ENCODE data around the gene FIGN.

Gene FIGN

DNA sequence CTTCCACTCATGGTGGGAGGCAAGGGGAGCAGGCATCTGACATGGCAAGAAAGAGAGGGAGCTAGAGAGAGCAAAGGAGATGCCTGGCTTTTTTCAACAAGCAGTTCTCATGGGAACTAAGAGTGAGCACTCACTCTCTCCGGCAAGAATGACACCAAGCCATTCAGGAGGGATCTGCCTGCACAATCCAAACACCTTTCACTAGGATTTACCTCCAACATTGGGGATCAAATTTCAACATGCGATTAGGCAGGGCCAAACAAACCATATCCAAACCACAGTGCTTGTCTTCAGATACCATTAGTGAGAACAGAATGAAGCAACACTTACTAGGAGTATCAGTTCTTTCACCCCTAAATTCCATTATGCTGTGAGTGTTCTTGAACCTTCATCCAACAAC is 77.3 kb downstream of the FIGN start:
- DNase-seq = no peak

DNA sequence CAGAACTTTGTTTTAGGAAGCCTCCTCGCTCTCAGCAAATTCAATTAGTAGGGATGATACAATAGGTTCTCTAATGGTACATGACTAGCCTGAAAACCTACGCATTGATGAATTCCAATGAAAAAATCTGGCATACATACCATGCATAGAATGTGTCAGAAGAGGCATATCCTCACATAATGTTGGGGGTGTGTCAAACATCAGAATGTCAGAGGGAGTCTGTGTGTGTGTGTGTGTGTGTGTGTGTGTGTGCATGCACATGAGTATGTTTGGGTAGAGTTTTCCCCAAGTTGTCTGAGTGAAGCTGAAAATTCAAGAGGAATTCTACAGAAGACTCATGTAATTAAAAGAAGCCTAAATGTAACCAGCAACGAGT is 78.5 kb downstream of the FIGN start:
- no peak for DNase-seq

DNA sequence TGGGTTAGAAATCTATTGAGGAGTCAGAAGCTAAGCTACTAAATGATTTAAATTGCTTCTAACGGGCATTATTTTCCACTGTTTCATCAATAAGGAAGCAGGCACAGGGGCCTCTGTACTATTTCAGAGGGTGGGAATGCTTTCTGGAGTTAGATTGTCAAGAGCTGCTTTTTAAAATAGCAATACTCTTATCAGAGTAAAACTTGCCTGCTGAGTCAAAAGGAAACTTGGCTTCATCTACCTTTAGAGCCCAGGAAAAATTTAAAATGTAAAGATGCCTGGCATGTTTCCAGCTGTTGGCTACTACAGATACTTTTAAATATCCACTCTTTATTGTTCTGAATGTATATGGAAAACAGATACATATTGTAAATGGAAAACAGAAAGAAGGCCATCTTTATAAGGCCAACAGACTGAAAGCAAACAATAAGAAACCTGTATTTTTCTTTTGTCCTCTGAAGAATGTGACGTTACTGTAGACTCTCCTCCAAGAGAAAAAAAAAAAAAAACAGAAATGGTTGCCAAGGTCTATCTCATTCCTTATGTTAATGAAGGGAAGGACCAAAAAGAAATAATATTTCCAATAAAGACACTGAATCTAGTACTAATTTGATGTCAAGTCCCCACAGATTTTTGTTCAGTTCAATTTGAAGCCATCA is 79.1 kb downstream of the FIGN start:
- DNase-seq = no peak

DNA sequence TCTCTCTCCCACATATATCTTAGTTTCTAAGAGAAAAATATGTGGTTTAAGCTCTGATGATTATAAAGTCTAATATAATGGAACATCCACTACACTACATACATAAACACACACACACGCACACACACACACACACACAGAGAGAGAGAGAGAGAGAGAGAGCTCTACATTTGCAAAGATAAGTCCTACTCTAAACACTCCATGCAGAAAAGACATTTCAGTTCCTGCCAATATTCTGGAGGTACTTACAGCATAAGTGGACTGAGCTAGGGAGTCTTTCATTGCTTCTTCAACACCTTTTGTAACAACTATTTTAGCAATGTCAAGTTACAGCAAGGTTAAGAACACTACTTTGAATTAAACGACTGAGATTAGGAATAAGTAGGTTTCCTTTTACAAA is 80.1 kb downstream of the FIGN start:
- no peak for DNase-seq

DNA sequence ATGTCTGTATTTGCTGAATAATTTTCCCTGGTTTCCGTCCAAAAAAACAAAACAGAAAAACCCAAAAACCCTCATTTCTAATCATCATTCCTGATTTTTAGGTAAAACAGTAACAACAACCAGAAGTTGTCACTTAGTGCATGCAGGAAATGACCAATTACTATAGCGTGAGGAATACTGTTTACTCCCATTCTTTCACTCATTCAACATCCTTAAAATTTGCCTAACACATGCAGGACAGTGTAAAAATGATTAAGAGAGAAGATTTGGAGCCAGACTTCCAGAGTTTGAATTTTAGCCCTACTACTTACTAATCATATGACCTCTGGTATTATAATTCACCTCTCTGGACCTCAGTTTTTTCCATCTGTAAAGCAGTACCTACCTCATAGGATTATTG is 83.1 kb downstream of the FIGN start:
- DNase-seq = no peak

DNA sequence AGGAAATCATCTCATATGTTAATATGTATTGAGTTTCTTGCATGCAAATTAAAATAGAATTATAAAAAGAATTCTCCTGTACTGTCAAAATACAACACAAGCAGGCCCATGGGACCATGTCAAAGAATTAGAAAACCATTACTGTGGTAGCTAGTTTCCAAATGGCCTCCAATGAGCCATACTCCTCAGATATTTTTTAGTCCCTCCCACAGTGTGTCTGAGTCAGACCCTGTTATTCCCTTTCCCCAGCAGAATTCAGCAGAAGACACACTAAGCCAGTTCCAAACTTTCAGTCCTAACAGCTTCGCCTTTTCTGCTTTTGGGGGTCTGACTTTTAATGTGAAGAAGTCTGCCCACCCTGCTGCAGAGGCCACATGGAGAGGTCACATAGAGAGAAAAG is 86.7 kb downstream of the FIGN start:
- no peak for DNase-seq

DNA sequence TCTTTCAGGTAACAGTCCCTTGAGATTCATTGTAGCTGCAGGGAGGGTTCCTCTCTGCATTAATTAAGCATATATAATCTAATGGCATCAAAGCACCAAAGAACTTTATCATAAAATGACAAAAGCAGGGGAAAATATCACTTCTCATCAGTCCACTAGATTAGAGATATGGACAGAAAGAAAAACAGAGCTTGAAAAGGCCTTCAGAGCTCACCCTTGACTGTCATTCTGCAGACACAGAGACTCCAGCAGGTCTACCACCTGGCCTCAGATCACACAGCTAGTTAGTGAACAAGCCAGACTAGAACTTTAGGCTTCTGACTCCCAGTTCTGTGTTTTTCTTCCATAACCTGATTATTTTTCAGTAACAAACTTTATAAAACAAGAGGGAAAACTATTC is 88.5 kb downstream of the FIGN start:
- DNase-seq = no peak

DNA sequence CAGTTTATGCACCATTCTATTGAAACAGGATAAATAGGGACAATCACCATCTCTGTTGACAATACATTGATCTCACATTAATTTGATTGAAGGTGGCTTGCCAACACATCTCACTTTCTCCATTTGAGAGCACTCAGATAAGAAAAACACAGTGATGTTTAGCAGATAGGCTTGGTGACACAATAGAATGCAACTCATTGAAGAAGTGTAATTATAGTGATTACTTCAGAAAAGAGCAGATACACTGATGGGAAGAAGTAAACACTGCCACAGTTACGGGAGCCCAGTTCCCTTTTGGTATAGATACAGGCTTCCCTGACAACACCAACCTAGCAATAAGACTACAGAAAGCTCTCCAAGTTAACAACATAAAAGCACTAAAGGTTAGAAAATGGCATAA is 89.1 kb downstream of the FIGN start:
- DNase-seq = no peak

DNA sequence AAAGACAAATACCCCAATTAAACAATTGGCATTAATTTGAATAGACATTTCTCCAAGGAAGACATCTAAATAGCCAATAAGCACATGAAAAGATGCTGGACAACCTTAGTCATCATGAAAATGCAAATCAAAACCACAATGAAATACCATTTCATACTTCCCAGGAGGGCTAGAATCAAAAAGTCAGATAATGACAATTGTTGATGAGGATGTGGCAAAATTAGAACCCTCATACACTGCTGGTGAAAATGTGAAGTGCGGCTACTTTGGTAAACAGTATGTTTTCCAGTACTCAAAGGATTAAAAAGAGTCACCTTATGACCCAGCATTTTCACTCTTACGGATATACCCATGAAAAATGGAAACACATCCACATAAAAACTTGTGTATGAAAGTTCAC is 91.6 kb downstream of the FIGN start:
- DNase-seq = no peak

DNA sequence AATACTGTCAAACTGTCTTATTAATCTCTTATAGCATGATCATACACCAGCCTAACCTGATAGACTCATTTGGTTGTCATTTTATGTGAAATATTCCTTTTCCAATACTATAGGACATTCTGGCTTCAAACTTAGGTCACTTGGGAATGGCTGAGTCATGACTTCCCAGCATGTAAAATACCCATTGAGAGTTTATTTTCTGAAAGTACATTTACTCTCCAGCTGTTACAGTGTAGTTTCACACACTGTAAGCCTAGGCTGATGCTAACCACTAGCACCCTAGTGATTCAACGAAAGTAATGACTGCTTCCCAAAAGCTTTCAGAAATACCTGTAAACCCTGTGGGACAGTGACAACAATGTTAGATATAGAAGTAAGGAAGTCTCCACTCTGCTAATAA is 93.8 kb downstream of the FIGN start:
- DNase-seq = no peak

DNA sequence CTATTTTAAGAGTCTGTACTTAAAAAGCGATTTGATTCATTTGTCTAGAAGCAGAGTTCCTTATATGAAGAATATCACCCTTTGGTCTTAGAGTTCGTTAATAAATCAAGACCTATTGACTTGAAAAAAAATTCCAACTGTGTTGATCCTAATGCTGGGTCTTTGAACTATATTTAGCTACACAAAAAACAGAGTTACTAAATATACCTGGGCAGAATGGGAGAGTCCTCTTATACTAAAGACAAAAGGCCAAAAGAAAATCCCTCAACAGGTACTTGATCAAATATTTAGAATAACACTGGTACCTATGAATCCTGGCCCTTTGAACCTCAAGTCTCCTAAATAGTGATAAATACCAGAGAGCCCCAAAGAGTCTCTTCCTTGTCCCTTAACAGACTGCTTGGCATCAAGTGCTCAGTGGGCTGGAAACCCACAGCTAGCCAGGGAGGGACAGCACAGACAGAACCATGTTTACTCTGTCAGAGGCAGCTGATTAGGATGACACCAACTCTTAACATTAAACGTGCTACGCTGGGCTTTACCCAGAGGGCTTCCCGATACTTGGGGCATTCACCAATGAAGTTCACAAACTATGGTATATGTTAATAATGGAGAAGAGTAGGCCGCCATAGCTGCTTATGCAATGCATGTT is 95.1 kb downstream of the FIGN start:
- DNase-seq = no peak

DNA sequence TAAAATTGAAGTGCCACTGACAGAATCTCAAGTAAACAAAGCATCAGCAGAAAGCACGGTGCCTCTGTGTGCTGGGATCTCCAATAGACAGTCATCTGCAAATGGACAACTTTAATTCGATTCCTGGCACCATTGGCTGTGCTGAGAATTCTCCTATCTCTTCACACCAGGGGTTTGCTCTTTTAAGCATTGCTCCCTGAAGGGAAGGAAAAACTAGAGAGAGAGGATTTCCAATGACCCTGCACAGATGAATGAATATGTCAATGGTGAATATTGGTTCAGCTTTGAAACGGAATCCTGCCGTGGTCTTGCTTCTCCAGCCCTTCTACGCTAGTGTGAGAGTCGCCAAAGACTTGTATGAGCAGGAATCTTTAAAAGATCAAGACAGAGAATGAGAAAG is 97.9 kb downstream of the FIGN start:
- DNase-seq = no peak

DNA sequence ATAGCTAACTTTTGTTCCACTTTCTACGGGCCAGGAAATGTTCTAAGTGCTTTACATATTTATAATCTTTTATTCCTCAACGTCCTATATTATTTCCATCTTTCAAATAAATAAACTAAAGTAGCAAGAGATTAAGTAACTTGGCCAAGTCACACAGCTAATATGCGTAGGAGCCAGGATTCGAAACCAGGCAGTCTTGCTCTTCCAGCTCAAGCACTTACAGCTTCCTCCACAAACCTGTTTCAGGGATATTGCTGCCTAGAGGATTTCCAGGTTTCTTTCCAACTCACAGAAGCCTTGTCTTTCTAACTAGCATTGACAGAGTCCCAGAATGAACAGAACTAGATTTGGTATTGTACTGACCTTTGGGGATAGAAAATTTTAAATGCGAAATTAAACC is 102.5 kb downstream of the FIGN start:
- no peak for DNase-seq

DNA sequence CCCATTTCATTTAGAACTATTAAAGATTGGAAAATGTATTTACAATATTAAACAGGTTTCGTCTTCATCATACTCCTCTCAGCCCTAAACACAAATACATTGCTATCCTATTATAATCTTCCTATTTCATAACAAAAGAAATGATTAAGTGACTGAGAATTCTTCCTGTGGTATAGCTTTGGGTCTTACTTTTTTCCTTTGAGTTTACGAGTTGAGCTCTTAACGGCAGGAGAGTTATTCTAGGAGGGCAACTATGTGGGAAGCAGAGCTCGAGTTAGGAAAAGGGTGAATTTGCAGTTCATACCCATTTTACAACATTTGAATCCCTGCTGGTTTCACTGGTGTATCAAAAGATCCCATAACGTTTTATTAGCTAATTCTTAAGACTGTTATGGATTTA is 105.0 kb downstream of the FIGN start:
- DNase-seq = no peak

DNA sequence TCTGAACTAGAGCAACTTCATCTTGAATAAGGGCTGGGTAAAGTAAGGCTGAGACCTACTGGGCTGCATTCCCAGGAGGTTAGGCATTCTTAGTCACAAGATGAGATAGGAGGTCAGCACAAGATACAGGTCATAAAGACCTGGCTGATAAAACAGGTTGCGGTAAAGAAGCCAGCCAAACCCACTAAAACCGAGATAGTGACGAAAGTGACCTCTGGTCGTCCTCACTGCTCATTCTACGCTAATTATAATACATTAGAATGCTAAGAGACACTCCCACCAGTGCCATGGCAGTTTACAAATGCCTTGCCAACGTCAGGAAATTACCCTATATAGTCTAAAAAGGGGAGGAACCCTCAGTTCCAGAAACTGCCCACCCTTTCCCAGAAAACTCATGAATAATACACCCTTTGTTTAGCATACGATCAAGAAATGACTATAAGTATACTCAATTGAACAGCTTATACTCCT is 109.1 kb downstream of the FIGN start:
- no peak for DNase-seq

DNA sequence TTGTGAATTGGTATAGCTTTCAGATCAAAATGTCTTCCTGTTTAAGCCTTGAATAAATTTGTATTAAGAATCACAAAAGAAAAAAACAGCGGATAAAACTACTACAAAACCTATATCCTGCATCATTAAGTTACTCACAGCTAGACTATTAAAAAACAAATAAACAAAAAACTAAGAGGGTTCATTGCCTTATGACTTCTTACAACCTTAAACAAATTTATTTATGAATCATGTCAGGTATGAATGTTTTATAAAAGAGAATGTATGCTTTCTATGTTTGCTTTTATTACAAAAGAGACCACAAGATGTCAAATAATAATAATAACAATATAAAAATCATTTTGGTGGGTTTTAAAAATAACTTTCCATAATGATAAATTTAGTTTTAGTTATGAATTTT is 109.6 kb downstream of the FIGN start:
- no peak for DNase-seq

DNA sequence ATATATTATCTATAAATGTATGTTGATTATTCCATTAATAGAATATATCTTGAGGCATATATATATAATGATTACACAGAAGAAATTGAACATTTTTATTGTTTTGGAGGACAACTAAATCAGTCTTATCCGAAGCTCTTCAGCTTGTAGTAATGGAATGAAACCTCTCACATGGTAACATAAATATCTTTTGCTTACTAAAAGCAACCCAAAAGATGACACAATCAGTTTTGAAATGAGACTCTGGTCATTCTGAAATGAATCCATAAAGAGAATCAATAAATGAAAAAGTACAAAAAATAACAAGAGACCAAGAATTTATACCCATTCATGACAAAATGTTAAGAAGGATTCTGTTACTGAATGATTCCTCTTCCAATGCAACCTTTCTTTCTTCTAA is 110.2 kb downstream of the FIGN start:
- DNase-seq = no peak

DNA sequence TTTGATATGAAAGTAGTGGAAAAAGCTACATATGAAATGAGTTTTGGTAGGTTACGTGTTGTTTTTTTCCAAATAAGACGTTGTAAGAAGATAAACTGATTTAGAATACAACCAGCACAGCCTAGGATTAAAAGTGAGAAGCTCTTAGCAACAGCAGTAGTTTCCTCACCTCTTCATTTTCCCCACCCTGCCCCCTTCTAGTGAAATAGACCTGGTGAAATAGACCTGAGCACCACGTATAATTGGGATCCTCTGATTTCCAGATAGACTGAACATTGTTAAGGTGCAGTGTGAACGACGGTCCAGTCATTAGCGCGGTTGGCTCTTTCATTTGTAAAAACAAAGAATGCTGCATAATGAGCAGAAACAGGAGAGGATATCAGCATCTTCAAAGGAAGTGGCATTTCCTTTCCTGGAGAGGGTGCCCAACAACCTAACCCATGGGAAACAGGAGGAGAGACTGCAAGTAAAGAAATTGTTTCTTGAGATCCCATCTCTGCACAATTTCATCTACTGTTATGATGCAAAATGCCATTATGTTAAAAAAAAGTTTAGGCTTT is 114.3 kb downstream of the FIGN start:
- no peak for DNase-seq

DNA sequence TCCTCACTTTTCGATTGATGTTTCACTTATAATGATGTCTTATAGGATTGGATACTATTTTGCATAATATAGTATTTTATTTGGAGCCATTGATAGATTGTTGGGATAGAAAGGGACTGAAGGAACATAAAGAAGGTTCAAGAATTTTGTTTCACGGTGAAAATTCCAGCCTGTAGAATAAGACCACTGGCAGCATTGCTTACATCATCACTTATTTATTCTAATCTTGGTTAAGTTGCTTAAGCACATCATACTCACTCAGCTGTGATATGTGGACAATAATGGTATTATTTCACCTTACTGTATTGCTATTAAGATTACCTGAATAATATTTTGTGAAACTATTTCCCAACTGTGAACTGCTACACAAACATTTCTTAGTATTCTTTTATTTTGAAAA is 118.3 kb downstream of the FIGN start:
- no peak for DNase-seq

DNA sequence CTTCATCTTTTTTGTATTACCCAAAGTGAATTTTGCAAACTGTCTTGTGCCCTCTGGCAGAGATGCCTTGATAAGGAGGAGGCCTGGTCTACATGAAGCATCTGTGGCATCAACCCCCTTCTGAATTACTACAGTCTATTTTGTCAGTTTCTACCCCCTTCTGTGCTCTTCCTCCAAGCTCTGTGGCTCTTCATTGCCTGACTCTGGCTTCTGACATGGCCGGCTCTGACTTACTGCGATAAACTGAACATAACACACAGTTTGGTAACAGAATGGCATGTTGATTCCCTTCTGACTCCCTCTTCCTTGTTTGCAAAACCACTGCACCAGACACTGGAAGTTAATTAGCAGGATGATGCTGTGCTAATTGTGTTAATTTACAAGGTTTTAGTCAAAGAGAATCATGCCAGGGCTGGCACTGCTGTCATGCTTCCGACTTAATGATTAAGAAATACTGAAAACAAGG is 122.5 kb downstream of the FIGN start:
- DNase-seq = no peak

DNA sequence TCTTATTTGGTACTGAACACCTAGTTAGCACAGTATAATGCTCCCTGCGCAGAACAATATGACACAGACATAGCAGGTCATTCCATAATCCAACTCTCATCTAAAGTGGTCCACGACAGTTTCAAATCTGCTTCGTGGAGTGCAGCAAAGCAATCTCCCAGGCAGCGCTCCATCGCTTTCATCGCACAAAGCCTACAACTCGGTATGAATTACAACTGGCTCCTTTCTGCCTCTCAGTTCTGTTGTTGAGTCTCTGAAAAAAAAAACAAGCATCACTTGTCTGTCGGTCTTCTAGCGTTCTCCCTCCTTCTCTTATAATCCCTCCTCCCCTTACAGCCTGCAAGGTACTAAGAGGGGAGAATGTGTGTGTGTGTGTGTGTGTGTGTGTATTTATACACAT is 123.5 kb downstream of the FIGN start:
- DNase-seq = no peak

DNA sequence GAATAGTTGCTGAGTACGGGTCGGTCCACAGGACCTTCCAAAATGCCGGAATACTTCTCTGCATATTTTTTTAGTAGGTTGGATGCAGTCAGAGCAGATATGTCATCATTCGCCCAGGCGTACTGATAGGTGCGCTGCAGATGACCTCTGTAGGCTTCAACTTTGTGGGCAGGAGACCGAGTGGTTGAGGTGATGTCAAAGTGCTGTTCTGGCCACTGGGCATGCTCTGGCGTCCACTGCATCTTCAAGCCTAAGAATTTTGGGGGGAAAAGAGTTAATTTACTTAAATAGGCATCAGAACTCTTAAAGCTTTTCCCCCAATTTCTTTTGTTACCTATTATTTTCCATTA is 124.3 kb downstream of the FIGN start:
- no peak for DNase-seq

DNA sequence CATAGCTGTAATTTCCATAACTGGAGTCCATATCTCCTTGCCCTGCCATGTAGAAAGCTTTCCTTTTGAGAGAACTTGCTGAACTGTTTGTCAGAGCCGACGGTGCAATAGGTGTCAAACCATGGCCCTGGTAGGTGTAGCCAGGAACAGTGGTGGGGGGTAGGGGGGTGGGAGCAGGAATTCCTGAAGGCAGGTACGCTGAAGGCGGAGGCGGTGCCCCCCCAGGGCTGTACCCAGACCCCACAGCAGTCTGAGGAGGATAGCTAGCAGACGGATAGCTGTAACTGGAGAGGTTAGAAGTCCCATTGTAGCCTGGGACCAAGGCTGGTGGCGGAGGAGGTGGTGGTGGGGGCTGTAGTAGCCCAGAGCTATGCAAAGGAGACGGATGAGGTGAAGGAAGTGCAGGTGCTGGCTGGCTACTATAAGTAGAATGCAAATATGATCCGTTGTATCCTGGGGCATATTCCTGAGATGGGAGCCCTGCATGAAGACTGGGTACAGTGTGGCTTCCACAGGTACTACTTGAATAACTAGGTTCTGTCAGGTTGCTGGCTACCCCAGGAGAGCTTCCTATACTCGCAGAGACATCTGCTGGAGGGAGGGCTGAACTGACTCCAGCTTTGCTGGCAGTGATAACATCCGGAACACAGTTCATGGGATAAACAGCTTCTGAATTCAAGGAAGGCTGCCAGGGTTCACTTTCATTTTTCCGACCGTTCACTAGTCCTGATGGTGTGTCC is 124.8 kb downstream of the FIGN start:
- DNase-seq = no peak

DNA sequence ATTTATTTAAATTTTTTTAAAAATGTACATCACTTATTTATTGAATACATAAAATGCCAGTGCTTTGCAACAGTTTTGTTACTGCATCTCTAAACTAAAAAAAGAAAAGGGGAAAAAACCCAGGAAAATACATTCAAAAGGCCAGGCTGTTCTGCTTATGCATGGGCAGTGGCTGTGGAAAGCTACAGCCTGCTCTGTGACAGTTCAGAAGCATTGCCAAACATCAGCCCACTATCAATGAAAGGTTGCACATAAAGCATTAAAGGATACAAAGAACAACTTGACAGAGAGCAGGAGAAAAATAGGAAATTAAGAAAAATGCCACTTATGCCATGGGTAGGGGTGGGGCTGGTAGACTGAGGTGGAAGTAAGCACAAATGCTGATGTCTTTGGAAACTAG is 128.2 kb downstream of the FIGN start:
- no peak for DNase-seq
